GM19035 (cell line): Measurements from ENCODE around the gene NAE1.

Experiments used
- ATAC-seq: cut with Tn5 transposase; IDR thresholded peaks from one replicate; pipeline ENCODE4 v1.9.1; 2021; ENCODE audit not compliant: unreplicated experiment

Gene NAE1

DNA sequence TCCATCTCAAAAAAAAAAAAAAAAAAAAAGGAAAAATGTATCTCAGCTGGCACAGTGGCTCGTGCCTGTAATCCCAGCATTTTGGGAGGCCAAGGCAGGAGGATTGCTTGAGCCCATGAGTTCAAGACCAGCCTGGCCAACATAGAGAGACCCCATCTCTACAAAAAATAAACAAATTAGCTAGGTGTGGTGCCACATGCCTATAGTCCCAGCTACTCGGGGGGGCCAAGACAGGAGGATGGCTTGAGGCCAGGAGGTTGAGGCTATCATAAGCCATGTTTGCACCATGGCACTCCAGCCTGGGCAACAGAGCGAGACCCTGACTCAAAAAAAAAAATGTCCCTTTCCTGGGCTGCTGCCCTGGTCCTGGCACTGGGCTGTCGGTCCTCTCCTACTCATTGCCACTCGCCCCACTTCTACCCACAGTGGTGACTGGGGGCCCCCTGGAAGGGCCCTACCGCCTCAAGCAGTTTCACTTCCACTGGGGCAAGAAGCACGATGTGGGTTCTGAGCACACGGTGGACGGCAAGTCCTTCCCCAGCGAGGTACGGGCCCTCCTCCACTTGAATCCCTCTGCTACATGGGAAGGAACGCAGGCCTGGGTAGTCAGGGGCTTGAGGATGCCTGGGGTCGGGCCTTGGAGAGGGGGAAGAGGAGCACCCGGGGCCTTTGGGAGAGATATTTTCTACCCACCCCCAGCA is 19.5 kb upstream of the NAE1 start:
- no peak for ATAC-seq

- ATAC-seq: no peak
Observed at GRCh38 chr16:66849549-66849948, 18.8 kb upstream of the NAE1 start.

GRCh38 chr16:66849021-66849420 is 18.2 kb upstream of the NAE1 start:
- ATAC-seq: no peak

GRCh38 chr16:66848172-66848571 is 17.4 kb upstream of the NAE1 start:
- no peak for ATAC-seq

- ATAC-seq: no peak
Observed at GRCh38 chr16:66847533-66848067, 16.8 kb upstream of the NAE1 start.

DNA sequence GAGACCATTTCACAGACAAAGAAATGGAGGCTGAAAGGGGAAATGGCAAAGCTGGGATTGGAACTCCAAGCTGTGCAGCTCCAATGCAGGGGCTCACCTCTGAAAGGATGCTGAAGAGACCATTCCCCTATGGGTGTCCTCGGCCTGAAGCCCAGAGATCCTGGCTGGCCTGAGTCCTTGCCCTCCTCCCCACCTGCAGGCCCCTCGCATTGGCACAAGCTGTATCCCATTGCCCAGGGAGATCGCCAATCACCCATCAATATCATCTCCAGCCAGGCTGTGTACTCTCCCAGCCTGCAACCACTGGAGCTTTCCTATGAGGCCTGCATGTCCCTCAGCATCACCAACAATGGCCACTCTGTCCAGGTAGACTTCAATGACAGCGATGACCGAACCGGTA is 16.1 kb upstream of the NAE1 start:
- no peak for ATAC-seq

DNA sequence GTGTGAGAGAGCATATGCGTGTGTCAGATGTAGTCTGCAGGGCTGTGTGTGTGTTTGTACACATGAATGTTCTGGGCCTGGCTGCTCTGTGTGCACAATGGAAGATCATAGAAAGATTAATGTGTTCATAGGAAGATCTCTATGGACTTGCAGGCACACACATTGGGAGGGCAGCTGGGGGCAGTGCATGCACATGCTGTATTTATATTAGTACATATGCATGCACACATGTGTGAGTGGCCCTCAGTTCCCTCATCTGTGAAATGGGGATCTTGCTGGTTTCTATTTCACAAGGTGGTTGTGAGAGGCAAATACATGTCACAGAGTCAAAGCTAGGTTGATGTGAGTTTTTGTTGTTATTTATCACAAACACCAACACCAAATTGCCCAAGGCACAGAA is 15.5 kb upstream of the NAE1 start:
- no peak for ATAC-seq

- no peak for ATAC-seq
Observed at GRCh38 chr16:66845791-66846221, 15.0 kb upstream of the NAE1 start.

GRCh38 chr16:66845080-66845410 is 14.3 kb upstream of the NAE1 start:
- ATAC-seq: no peak

DNA sequence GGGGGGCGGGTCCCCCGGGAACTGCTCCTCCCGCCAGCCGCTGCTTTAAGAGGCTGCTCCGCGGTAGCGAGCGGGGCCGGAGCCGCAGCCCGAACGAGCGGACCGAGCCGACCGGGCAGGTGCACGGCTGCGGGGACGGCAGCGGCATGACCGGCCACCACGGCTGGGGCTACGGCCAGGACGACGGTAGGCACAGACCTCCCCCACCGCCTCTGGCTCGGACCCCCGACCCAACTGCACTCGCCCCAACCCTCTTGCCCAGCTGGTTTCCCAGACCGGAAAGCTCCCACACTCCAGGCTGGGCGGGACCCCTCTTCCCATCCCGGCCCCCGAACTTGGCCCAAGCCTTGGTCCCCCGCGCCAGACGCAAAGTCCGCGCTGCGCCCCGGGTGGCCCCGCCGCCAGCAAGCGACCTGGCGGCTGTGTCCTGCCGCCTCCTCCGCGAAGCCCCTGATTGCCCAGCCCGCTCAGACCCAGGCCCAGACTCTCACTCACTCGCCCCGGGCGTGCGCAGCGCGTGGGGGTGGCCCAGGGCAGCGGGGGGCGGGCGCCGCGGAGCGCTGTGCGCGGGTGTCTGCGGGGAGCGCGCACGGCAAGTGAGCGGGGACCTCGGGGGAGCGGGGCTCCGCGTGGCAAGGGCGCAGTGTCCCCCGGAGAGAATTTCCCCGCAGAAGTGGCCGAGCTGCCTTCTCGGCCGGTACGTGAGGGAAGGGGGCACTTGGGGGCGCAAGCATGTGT is 13.7 kb upstream of the NAE1 start, which contains the start of gene CA7:
CA7 (plus strand) TSS at position 73 of the 738 bp plus-strand sequence; CDS start at position 147, 74 bp downstream.
- ATAC-seq: no peak

- ATAC-seq: no peak
Observed at GRCh38 chr16:66844009-66844341, 13.2 kb upstream of the NAE1 start.

DNA sequence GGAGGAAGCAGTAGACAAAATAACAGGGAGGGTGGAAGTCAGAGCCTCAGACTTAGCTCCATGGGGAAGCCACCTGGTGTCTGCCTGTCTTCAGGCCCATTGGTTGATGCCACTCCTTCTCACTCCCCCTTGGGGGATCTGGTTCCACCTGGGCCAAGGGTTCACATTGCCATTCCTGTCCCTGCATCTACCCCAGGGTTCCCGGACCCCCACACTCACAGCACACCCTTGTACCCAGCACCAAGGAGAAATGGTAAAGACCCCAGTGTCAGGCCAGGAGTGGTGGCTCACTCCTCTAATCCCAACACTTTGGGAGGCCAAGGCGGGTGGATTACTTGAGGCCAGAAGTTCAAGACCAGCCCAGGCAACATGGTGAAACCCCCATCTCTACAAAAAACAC is 12.4 kb upstream of the NAE1 start:
- ATAC-seq: no peak

- no peak for ATAC-seq
Observed at GRCh38 chr16:66842765-66843164, 12.0 kb upstream of the NAE1 start.

GRCh38 chr16:66841366-66841765 is 10.6 kb upstream of the NAE1 start:
- ATAC-seq: no peak

GRCh38 chr16:66840883-66841282 is 10.1 kb upstream of the NAE1 start:
- ATAC-seq: no peak

- ATAC-seq: no peak
Observed at GRCh38 chr16:66834746-66835145, 4.0 kb upstream of the NAE1 start.

- ATAC-seq: no peak
Observed at GRCh38 chr16:66832661-66833305, 2.0 kb upstream of the NAE1 start.

DNA sequence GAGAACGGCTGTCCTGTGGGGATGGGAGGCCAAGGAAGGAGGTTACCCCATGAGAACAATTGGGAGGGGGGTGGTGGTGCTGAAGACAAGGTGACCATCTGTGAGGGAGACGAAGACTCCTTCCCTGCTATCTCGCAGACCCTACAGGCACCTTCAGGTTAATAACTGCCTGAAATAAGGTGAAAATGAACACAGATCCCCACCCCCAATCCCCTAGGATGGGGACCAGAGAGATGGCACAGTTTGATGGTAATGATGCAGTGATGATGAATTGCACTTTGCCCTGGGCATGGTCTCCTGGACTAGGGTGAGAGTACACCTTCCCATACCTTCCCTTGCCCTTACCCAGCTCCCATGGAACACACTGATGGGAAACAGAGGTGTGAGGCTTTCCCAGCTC is 1.4 kb upstream of the NAE1 start:
- no peak for ATAC-seq

- no peak for ATAC-seq
Observed at GRCh38 chr16:66824006-66824405, 6.8 kb downstream of the NAE1 start.

GRCh38 chr16:66814734-66815133 is 16.0 kb downstream of the NAE1 start:
- no peak for ATAC-seq

DNA sequence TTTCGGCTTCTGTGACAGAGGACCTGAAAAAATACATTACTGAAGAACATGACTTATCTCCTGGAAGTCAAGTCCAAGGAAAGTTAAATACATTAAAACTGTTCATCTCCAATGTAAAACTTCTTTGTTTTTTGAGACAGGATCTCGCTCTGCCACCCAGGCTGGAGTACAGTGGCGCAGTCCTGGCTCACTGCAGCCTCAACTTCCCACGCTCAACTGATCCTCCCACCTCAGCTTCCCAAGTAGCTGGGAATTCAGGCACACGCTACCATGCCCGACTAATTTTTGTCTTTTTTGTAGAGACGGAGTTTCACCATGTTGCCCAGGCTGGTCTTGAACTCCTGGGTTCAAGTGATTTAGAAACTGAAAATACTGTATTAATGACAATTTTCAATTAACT is 19.7 kb downstream of the NAE1 start:
- no peak for ATAC-seq

DNA sequence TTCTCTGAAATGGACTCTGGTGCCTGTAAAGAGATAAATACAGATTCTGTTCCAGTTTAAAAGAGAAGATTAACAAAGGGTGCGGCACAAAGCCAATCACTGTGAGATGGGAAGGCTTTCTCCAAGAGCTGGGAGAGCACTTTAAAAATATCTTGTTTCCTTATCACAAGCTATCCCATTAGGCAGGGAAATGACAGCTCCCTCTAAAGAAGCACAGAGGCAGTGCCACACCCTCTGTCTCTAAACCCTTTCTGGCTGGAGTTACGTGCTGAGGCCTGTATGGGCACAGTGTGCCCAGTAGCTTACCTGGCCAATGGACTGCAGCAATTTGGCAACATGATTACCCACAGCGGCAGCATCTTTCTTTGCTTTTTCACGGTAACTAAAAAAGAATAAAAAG is 20.4 kb downstream of the NAE1 start:
- ATAC-seq: no peak
